Brain pericyte (primary cell): Measurements from ENCODE around the gene ANK3.

Experiments used
- DNase-seq: peaks from one replicate; pipeline ENCODE4 v3.0.0-alpha.2; 2012; ENCODE audit warnings: low read depth, low spot score

The ANK3 gene

GRCh38 chr10:60282771-60283353 is 106.8 kb downstream of the ANK3 start:
- no peak for DNase-seq

DNA sequence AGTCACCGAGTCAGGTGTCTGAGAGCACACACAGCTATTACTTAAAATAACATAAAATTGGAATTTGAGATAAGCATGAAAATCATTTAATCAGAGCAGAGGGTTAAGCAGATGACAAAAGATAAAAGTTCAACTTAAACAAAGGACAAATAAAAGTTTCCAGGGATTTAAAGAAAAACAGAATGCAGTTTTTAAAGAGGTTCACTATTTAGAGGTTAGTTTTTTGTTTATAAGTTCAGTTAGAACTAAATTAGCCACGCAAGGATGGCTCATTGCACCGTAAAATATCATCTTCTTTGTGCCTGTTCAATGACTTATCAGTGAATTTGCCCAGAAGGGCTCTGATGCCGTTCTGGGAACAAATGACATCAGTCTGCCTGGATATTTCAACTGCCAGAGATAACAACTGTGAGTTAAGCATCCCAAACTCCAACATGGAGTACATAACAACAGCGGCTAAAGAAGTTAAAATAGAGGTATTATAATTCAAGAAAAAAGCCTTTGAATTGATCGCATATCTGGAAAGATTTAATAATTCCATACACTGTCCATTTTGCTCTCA is 107.8 kb downstream of the ANK3 start:
- no peak for DNase-seq

- no peak for DNase-seq
Observed at GRCh38 chr10:60281331-60281730, 108.3 kb downstream of the ANK3 start.

- DNase-seq = no peak
Observed at GRCh38 chr10:60280475-60280874, 109.2 kb downstream of the ANK3 start.

DNA sequence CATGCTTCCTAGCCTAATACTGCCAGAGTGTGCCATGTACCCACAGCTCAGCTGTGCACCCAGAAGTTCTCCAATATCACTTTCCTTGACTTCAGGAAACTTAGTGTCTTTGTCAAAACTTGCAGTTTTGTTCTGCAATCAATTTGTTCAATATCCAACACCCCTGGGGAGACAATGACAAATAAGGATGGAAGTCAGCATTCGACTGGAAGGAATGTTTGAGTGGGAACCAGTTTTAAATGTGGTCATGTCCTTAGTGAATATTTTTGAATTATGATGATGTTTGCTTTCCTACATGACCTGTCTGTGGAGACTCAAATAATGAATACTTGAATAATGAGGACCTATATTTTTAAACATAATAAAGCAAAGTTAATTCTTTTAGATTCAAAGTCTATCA is 112.0 kb downstream of the ANK3 start:
- no peak for DNase-seq

- DNase-seq = no peak
Observed at GRCh38 chr10:60276232-60276631, 113.4 kb downstream of the ANK3 start.

GRCh38 chr10:60271319-60272040 is 118.2 kb downstream of the ANK3 start:
- DNase-seq = no peak

- DNase-seq = no peak
Observed at GRCh38 chr10:60270426-60270825, 119.2 kb downstream of the ANK3 start.

GRCh38 chr10:60267802-60268201 is 121.9 kb downstream of the ANK3 start:
- no peak for DNase-seq

- DNase-seq = no peak
Observed at GRCh38 chr10:60266513-60266912, 123.2 kb downstream of the ANK3 start.

DNA sequence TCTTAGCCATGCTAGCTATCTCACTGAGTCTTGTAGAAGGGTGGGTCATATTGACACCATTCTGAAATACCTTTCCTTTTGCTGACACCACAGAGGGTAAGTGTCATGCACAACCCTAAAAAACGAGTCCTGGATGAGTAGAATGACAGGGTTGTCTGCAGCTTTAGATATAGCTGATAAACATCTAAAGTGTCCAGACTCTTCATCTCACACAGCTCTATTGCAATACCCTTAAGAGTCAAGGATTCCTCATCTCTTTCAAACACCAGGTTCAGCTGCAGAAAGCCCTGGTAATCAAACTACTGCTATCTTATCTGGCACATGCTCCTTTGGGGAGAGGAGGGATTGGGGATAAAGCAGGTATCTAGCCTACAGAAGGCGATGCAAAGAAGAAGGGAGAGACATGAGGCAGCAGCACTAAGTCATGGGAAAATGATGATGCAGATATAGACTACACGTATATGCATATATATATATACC is 127.0 kb downstream of the ANK3 start:
- no peak for DNase-seq

- no peak for DNase-seq
Observed at GRCh38 chr10:60260321-60260720, 129.4 kb downstream of the ANK3 start.

DNA sequence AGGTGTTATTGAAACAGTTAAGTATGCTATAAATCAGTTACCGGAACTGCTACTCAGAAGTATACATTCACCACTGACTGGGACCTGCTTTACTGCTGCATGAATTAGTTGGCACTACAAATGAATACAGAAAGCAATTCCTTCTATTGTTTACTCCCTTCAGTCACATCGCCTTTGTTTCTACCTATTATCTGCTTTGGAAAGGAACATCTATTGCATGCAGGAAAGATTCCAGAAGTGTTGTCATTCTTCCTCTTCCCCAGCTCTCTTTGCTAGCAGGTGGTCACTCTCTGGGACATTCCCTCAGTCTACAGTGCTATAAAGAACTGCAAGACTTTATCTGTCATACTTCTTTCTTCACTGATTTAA is 131.3 kb downstream of the ANK3 start:
- no peak for DNase-seq

DNA sequence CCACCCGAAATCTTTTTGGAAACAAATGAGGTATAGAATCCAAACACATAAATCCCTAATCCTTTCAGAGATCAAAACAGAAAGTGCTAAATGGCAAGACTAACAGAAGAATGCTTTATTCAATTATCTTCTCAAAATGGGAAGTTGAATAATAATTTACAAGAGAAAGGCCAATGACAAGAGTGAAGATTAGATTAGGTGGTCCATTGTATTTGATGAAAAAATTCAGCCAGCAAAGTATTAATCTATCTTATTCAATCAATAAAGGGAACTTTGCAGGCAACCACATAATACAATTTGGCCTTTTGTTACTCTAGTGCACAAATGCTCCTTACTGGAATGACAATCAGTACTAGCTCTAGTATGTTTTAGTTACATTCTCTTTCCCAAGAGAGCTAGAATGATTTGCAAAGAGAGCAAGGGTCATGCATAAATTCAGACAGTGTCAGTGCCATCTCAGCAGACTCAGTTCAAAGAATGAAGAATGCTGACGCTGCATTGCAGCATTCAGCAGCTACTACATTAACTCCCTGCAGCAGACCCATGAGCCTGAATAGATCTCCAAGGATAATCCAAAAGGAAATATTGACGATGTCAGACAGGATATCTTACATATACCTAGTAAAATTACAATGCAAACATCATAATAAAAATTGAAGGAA is 131.8 kb downstream of the ANK3 start:
- DNase-seq = no peak

GRCh38 chr10:60254776-60255175 is 134.9 kb downstream of the ANK3 start:
- no peak for DNase-seq

- no peak for DNase-seq
Observed at GRCh38 chr10:60253484-60253883, 136.2 kb downstream of the ANK3 start.

DNA sequence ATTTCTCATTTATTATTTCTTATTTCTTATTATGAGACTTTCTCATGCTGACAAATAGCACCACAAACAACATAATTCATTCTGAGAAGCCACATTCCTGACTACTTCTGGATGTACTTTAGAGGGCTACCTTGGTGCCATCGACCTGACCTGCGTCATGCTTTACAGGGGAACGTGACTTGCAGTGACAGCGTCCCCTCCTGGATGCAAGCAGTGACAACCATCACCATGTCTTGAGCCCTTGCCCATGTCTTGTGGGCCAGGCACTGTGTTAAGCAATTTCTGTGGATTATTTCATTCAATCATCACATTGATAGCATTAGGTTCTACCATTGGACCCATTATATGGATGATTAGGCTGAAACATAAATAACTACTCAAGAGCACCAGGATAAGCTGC is 137.0 kb downstream of the ANK3 start:
- no peak for DNase-seq

- DNase-seq = no peak
Observed at GRCh38 chr10:60246382-60246781, 143.3 kb downstream of the ANK3 start.

GRCh38 chr10:60239228-60239627 is 150.4 kb downstream of the ANK3 start:
- DNase-seq = no peak

DNA sequence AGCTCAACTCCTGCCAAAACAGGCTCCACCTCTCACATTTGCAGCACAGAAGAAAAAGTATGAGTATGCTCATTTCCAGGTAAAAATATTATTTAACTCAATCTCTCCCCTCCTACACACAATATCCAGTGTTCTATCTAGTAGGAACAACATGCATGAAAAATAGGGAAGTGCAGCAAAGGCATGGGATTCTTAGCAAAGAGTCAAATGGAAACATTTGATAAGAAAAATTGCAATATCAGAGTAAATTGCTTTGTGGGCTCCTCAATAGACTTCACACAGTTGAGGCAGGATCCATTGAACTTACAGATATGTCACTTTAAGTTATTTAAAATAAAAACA is 150.9 kb downstream of the ANK3 start:
- DNase-seq = no peak

- DNase-seq = no peak
Observed at GRCh38 chr10:60237977-60238758, 151.5 kb downstream of the ANK3 start.
